Panc1 (cell line): ENCODE data around the gene UBL7. TPM values are rescaled to one million over a fixed set of nuclear protein-coding genes. Genes with fewer than 3 reads are reported as not detected.
A peak's percentile ranks its signal among the peaks of the same experiment; 100 is the strongest.

Experiments used
- ATAC-seq: fragments of 200-7000 bp; cut with Tn5 transposase; 2 replicates; pipeline ENCODE4 v1.9.1; 2020; ENCODE audit warnings: mild to moderate bottlenecking, moderate library complexity
- BruUV-seq: library from RNA; stranded (reverse); fragments of 400-500 nt; replicated peaks from 2 replicates; lab custom pipeline; 2021; lab: Mats Ljungman, UMichigan
- CTCF ChIA-PET: fragments of 300-600 bp; sonication (Branson Sonifier 250); formaldehyde crosslinking; loops from one replicate; lab custom pipeline; 2022; ENCODE audit warnings: antibody characterized with exemption; lab: Charles Lee
- POLR2A ChIA-PET: fragments of 300-600 bp; sonication (Branson Sonifier 250); formaldehyde crosslinking; loops from one replicate; lab custom pipeline; 2022; ENCODE audit warnings: antibody characterized with exemption; lab: Charles Lee
- DNase-seq: peaks from one replicate; pipeline ENCODE4 v3.0.0-alpha.2; 2010; ENCODE audit warnings: low read depth, low spot score
- H3K27ac ChIP-seq: 2 replicates; pipeline ENCODE4 v1.5.1; 2011; ENCODE audit warnings: mild to moderate bottlenecking, low read length, inconsistent platforms
- H3K27me3 ChIP-seq: fragments of 200-500 bp; sonication (Bioruptor generic); 2 replicates; pipeline ENCODE4 v1.6.0; 2014; ENCODE audit warnings: low read length, inconsistent platforms; ENCODE audit not compliant: control insufficient read depth, insufficient read depth
- H3K36me3 ChIP-seq: fragments of 200-500 bp; sonication (Bioruptor generic); 2 replicates; pipeline ENCODE4 v1.5.1; 2014; ENCODE audit warnings: inconsistent platforms, mild to moderate bottlenecking, low read length, moderate library complexity; ENCODE audit not compliant: control insufficient read depth, insufficient read depth
- H3K4me1 ChIP-seq: 2 replicates; pipeline ENCODE4 v1.5.1; 2011; ENCODE audit warnings: inconsistent platforms, mild to moderate bottlenecking, low read length, moderate library complexity; ENCODE audit not compliant: control insufficient read depth, insufficient read depth
- H3K4me3 ChIP-seq, 2 experiments: 2 replicates each; pipeline ENCODE4 v1.5.1; 2011 to 2012; ENCODE audit warnings: low read depth in 2 of 2, low read length in 2 of 2, mild to moderate bottlenecking in 2 of 2, inconsistent platforms in 1 of 2, moderate library complexity in 1 of 2
- H3K9me3 ChIP-seq: fragments of 200-500 bp; sonication (Bioruptor generic); 2 replicates; pipeline ENCODE4 v1.5.1; 2014; ENCODE audit warnings: low read depth, mild to moderate bottlenecking, inconsistent platforms, low read length, moderate library complexity; ENCODE audit not compliant: control insufficient read depth, insufficient read depth
- POLR2AphosphoS5 ChIP-seq: IDR thresholded peaks from 2 replicates; pipeline ENCODE4 v1.6.1; 2012; ENCODE audit warnings: mild to moderate bottlenecking, low read depth, low read length, moderate library complexity
- SIN3A ChIP-seq: IDR thresholded peaks from 2 replicates; pipeline ENCODE4 v1.6.1; 2012; ENCODE audit warnings: low read depth, mild to moderate bottlenecking, low read length, moderate library complexity, borderline replicate concordance; ENCODE audit not compliant: insufficient read depth
- TCF7L2 ChIP-seq: IDR thresholded peaks from 2 replicates; pipeline ENCODE4 v1.6.1; 2011; ENCODE audit warnings: mild to moderate bottlenecking, low read depth, low read length, inconsistent platforms
- in situ Hi-C: cut with HindIII; loops from 2 replicates; pipeline ENCODE4 v1.10.0; 2016; ENCODE audit warnings: low sequenced_read_pairs, low pct_unique_long_range_greater_than_20kb
- intact Hi-C: fragments of 100-400 bp; cut with micrococcal nuclease; formaldehyde crosslinking; loops from one replicate; pipeline ENCODE4 v1.10.0; 2022; ENCODE audit not compliant: unreplicated experiment
- total RNA-seq: library from RNA; stranded (reverse); gene quantifications from one replicate; pipeline ENCODE4 v1.2.1, GENCODE V29; 2021; ENCODE audit not compliant: unreplicated experiment
- TF ChIP-seq, protein P1 (sequence below), 2 experiments: IDR thresholded peaks; 2 replicates each; pipeline ENCODE4 v1.6.1; 2011 to 2012; ENCODE audit warnings: low read depth in 2 of 2, control low read depth in 1 of 2, low read length in 1 of 2, mild to moderate bottlenecking in 1 of 2, moderate library complexity in 1 of 2; ENCODE audit not compliant: insufficient read depth in 1 of 2
- TF ChIP-seq, protein P2 (sequence below): fragments of 450-650 bp; IDR thresholded peaks from 2 replicates; pipeline ENCODE4 v1.5.1; 2017; ENCODE audit warnings: mild to moderate bottlenecking

Gene UBL7
- total RNA-seq, 1 experiment from 2014 or later, result 68.5 TPM

DNA sequence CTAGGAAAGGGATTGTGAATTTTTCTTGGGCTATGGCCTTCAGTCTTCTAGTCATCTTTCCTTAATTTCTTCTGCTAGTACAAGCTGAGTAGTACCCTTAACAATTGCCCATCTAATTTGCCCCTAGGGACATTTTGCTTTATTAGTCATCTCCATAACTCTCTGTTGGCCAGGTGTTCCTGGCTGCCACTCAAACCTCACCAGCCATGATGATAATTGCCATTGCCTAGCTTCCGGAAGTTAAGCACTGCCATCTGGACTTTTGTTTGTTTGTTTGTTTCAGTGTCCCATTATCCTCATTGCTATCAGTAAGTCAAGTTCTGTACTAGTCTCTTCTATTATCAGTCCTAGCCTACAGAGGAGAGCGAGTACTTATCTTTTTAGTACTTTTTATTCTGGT is 36.6 kb upstream of the UBL7 start:
- Histone ChIP-seq H3K36me3 (no peaks in the 10 kb centered on the region), H3K4me3 (no peak overlapping the region), H3K9me3 (no peaks in the 10 kb centered on the region), H3K27ac (no peak overlapping the region), H3K4me1 (no peaks in the 10 kb centered on the region), H3K27me3 (no peaks in the 10 kb centered on the region)
- TF ChIP-seq POLR2AphosphoS5, result no peak
- TF ChIP-seq, protein P1, sequence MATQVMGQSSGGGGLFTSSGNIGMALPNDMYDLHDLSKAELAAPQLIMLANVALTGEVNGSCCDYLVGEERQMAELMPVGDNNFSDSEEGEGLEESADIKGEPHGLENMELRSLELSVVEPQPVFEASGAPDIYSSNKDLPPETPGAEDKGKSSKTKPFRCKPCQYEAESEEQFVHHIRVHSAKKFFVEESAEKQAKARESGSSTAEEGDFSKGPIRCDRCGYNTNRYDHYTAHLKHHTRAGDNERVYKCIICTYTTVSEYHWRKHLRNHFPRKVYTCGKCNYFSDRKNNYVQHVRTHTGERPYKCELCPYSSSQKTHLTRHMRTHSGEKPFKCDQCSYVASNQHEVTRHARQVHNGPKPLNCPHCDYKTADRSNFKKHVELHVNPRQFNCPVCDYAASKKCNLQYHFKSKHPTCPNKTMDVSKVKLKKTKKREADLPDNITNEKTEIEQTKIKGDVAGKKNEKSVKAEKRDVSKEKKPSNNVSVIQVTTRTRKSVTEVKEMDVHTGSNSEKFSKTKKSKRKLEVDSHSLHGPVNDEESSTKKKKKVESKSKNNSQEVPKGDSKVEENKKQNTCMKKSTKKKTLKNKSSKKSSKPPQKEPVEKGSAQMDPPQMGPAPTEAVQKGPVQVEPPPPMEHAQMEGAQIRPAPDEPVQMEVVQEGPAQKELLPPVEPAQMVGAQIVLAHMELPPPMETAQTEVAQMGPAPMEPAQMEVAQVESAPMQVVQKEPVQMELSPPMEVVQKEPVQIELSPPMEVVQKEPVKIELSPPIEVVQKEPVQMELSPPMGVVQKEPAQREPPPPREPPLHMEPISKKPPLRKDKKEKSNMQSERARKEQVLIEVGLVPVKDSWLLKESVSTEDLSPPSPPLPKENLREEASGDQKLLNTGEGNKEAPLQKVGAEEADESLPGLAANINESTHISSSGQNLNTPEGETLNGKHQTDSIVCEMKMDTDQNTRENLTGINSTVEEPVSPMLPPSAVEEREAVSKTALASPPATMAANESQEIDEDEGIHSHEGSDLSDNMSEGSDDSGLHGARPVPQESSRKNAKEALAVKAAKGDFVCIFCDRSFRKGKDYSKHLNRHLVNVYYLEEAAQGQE (IDR thresholded peaks at IDR 0.05; ENCODE audit: insufficient read depth in 1 of 2, low read depth in 2 of 2, low read length in 1 of 2), result no peak
- no peak for TF ChIP-seq SIN3A
- TF ChIP-seq, protein P2, sequence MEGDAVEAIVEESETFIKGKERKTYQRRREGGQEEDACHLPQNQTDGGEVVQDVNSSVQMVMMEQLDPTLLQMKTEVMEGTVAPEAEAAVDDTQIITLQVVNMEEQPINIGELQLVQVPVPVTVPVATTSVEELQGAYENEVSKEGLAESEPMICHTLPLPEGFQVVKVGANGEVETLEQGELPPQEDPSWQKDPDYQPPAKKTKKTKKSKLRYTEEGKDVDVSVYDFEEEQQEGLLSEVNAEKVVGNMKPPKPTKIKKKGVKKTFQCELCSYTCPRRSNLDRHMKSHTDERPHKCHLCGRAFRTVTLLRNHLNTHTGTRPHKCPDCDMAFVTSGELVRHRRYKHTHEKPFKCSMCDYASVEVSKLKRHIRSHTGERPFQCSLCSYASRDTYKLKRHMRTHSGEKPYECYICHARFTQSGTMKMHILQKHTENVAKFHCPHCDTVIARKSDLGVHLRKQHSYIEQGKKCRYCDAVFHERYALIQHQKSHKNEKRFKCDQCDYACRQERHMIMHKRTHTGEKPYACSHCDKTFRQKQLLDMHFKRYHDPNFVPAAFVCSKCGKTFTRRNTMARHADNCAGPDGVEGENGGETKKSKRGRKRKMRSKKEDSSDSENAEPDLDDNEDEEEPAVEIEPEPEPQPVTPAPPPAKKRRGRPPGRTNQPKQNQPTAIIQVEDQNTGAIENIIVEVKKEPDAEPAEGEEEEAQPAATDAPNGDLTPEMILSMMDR, result no peak
- TF ChIP-seq TCF7L2, result no peak
- CTCF ChIA-PET, result no interaction called here
- POLR2A ChIA-PET, result interaction anchor here (0.7 kb wide), 1 partner anchor 48 kb away, joined by 9 read pairs; no protein-coding TSS in a partner anchor
- in situ Hi-C loops (loop anchor here (10.0 kb wide), 1 partner anchor 123 kb away; no protein-coding TSS in a partner anchor), intact Hi-C loops (no loop called here)
- BruUV-seq, result no TSS peak
- peak; percentile 74 for ATAC-seq
- no peak for DNase-seq

DNA sequence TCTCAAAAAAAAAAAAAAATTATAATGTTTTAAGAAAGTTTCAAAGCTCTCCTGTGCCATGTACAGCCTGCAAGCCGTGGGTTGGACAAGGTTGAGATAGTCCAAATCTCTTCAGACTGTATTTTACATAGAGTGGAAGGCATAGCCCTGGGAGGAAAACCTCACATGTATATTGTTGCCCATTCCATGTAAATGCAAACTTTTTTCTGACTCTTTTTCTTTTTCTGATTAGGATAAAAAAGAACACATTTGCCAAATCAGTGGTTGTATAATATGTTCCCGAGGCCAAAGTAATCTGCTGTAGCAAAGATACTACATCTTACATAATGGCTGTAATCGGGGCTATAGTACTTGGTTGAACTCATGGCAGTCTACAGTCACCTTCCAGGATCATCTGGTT is 35.7 kb upstream of the UBL7 start:
- Histone ChIP-seq H3K4me1 (no peaks in the 10 kb centered on the region), H3K27me3 (no peaks in the 10 kb centered on the region), H3K9me3 (no peaks in the 10 kb centered on the region), H3K27ac (no peak overlapping the region), H3K4me3 (no peak overlapping the region), H3K36me3 (no peaks in the 10 kb centered on the region)
- DNase-seq (no peak), ATAC-seq (no peak)
- in situ Hi-C loops (loop anchor here (10.0 kb wide), 1 partner anchor 122 kb away; no protein-coding TSS in a partner anchor), intact Hi-C loops (no loop called here)
- TF ChIP-seq POLR2AphosphoS5 (no peak), TCF7L2 (no peak), SIN3A (no peak)
- TF ChIP-seq, protein P2, result no peak
- TF ChIP-seq, protein P1 (IDR thresholded peaks at IDR 0.05; ENCODE audit: insufficient read depth in 1 of 2, low read depth in 2 of 2, low read length in 1 of 2), result no peak
- BruUV-seq, result no TSS peak
- ChIA-PET POLR2A (interaction anchor here (0.6 kb wide), 1 partner anchor 59 kb away, joined by 3 read pairs; no protein-coding TSS in a partner anchor), CTCF (no interaction called here)
